Kidney glomerular epithelial cell (primary cell): ENCODE measurements around the gene C1orf87.
"Not testable (repeated sequence)": the region's sequence is repeated elsewhere in the genome, so short reads cannot be mapped to it uniquely, and the experiment has no call there.

Experiments
- DNase-seq: peaks from one replicate; lab custom pipeline; 2025; lab: John Stamatoyannopoulos, UW

C1orf87 gene

GRCh38 chr1:59994302-59995198, 79.0 kb downstream of the C1orf87 start:
- peak; percentile 98 for DNase-seq

- no peak for DNase-seq
Measured at GRCh38 chr1:59992040-59992820, 81.3 kb downstream of the C1orf87 start.

- no peak for DNase-seq
Measured at GRCh38 chr1:59990470-59990869, 83.1 kb downstream of the C1orf87 start.

- no peak for DNase-seq
Measured at GRCh38 chr1:59986516-59987310, 86.9 kb downstream of the C1orf87 start.

- no peak for DNase-seq
Measured at GRCh38 chr1:59985911-59986515, 87.6 kb downstream of the C1orf87 start.

- no peak for DNase-seq
Measured at GRCh38 chr1:59979666-59980065, 93.9 kb downstream of the C1orf87 start.

- DNase-seq: no peak
Measured at GRCh38 chr1:59978511-59978910, 95.1 kb downstream of the C1orf87 start.

GRCh38 chr1:59978026-59978425, 95.5 kb downstream of the C1orf87 start:
- DNase-seq: no peak

- no peak for DNase-seq
Measured at GRCh38 chr1:59977075-59977410, 96.5 kb downstream of the C1orf87 start.

GRCh38 chr1:59976194-59977074, 97.1 kb downstream of the C1orf87 start:
- DNase-seq: peak; percentile 61

- no peak for DNase-seq
Measured at GRCh38 chr1:59973719-59974118, 99.9 kb downstream of the C1orf87 start.

GRCh38 chr1:59972216-59972927, 101.2 kb downstream of the C1orf87 start:
- no peak for DNase-seq

- peak; percentile 73 for DNase-seq
Measured at GRCh38 chr1:59971464-59971911, 102.1 kb downstream of the C1orf87 start.

- not testable (repeated sequence) for DNase-seq
Measured at GRCh38 chr1:59969542-59970175, 103.9 kb downstream of the C1orf87 start.

- not testable (repeated sequence) for DNase-seq
Measured at GRCh38 chr1:59968746-59969145, 104.8 kb downstream of the C1orf87 start.

- no peak for DNase-seq
Measured at GRCh38 chr1:59967780-59968179, 105.8 kb downstream of the C1orf87 start.

GRCh38 chr1:59967141-59967697, 106.4 kb downstream of the C1orf87 start:
- DNase-seq: peak; percentile 58

GRCh38 chr1:59952065-59952464, 121.5 kb downstream of the C1orf87 start:
- no peak for DNase-seq

- no peak for DNase-seq
Measured at GRCh38 chr1:59949648-59950047, 123.9 kb downstream of the C1orf87 start.
